Measurements from ENCODE around the gene CYP2S1. TPM values are rescaled to one million over a fixed set of nuclear protein-coding genes. Genes with fewer than 3 reads are reported as not detected.

CYP2S1 gene
- total RNA-seq, 1 donor from 2014 or later: 4.0 TPM

GRCh38 chr19:41220811-41221210, 27.8 kb downstream of the CYP2S1 start:
- H3K4me3 Mint-ChIP-seq (ENCODE audit: low read depth): peak overlapping the region; percentile 37
- H3K4me1 Mint-ChIP-seq (ENCODE audit: low read depth): peaks cover 28% of the 10 kb centered on the region
- H3K9me3 Mint-ChIP-seq (ENCODE audit: low read depth): no peaks in the 10 kb centered on the region
- DNase-seq (ENCODE audit: low spot score, unreplicated experiment): no peak
- H3K36me3 Mint-ChIP-seq (ENCODE audit: insufficient read depth): peaks cover 8% of the 10 kb centered on the region
- TF ChIP-seq, protein P1, sequence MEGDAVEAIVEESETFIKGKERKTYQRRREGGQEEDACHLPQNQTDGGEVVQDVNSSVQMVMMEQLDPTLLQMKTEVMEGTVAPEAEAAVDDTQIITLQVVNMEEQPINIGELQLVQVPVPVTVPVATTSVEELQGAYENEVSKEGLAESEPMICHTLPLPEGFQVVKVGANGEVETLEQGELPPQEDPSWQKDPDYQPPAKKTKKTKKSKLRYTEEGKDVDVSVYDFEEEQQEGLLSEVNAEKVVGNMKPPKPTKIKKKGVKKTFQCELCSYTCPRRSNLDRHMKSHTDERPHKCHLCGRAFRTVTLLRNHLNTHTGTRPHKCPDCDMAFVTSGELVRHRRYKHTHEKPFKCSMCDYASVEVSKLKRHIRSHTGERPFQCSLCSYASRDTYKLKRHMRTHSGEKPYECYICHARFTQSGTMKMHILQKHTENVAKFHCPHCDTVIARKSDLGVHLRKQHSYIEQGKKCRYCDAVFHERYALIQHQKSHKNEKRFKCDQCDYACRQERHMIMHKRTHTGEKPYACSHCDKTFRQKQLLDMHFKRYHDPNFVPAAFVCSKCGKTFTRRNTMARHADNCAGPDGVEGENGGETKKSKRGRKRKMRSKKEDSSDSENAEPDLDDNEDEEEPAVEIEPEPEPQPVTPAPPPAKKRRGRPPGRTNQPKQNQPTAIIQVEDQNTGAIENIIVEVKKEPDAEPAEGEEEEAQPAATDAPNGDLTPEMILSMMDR (IDR thresholded peaks at IDR 0.05; ENCODE audit: unreplicated experiment): no peak
- H3K27me3 Mint-ChIP-seq: peaks cover 32% of the 10 kb centered on the region
- H3K27ac Mint-ChIP-seq: no peak overlapping the region

DNA sequence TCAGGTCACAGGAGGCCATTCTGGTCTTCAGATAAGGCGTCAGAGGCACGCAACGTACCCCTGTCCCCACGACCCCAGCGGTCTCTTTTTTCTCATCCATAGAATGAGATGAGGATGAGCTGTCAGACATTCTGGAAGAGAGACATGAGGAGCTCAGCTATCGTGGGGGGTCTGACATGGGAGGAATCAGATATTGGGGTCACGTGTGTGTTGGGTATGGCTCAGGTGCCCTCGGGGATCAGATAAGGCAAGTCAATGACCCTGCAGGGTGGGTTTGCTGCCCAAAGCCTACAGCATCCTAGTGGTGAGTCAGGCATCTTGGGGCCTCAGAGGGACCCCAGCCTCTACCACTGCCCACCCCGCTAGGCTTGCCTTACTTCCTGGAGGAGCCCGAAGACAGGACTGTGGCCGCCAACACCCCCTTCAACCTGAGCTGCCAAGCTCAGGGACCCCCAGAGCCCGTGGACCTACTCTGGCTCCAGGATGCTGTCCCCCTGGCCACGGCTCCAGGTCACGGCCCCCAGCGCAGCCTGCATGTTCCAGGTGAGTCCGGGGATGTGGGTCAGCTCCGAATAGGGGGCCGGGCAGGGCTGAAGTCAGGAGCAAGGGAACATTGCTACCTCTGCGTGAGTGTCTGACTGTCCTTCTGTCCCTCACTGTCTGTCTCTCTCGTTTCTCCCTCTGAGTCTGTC, 28.6 kb downstream of the CYP2S1 start:
- Mint-ChIP-seq H3K36me3 (ENCODE audit: insufficient read depth) (peaks cover 8% of the 10 kb centered on the region), H3K4me3 (ENCODE audit: low read depth) (no peak overlapping the region), H3K27ac (peak overlapping the region; percentile 6), H3K27me3 (peaks cover 33% of the 10 kb centered on the region), H3K4me1 (ENCODE audit: low read depth) (peaks cover 32% of the 10 kb centered on the region), H3K9me3 (ENCODE audit: low read depth) (no peaks in the 10 kb centered on the region)
- DNase-seq (ENCODE audit: low spot score, unreplicated experiment): no peak
- TF ChIP-seq, protein P1 (IDR thresholded peaks at IDR 0.05; ENCODE audit: unreplicated experiment): no peak

DNA sequence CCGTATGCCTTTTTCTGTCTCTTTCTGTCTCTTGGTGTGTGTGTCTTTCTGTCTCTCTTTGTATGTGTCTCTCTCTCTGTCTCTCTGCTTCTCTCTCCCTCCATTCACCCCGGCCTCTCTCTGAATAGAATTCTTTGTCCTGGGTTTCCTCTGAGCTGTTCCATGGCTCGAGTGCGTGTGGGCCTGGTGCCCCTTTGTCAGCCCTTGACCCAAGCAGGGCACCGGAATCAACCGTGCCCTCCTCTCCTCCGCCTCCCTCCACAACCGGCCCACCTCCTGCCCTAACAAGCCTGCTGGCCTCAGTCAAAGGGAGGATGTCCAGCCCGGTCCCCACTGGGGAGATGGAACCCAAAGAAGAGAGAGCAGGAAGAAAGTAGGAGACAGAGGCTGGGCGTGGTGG, 29.2 kb downstream of the CYP2S1 start:
- TF ChIP-seq, protein P1 (IDR thresholded peaks at IDR 0.05; ENCODE audit: unreplicated experiment): no peak
- peaks cover 33% of the 10 kb centered on the region for H3K4me1 Mint-ChIP-seq (ENCODE audit: low read depth)
- H3K27me3 Mint-ChIP-seq: peaks cover 30% of the 10 kb centered on the region
- H3K4me3 Mint-ChIP-seq (ENCODE audit: low read depth): no peak overlapping the region
- H3K9me3 Mint-ChIP-seq (ENCODE audit: low read depth): no peaks in the 10 kb centered on the region
- H3K27ac Mint-ChIP-seq: peak overlapping the region; percentile 6
- peaks cover 8% of the 10 kb centered on the region for H3K36me3 Mint-ChIP-seq (ENCODE audit: insufficient read depth)
- no peak for DNase-seq (ENCODE audit: low spot score, unreplicated experiment)

GRCh38 chr19:41223431-41224234, 30.6 kb downstream of the CYP2S1 start:
- peaks cover 29% of the 10 kb centered on the region for H3K4me1 Mint-ChIP-seq (ENCODE audit: low read depth)
- peaks cover 8% of the 10 kb centered on the region for H3K36me3 Mint-ChIP-seq (ENCODE audit: insufficient read depth)
- no peaks in the 10 kb centered on the region for H3K9me3 Mint-ChIP-seq (ENCODE audit: low read depth)
- peaks cover 30% of the 10 kb centered on the region for H3K27me3 Mint-ChIP-seq
- H3K27ac Mint-ChIP-seq: peak overlapping the region; percentile 5
- DNase-seq (ENCODE audit: low spot score, unreplicated experiment): no peak
- TF ChIP-seq, protein P1 (IDR thresholded peaks at IDR 0.05; ENCODE audit: unreplicated experiment): no peak
- no peak overlapping the region for H3K4me3 Mint-ChIP-seq (ENCODE audit: low read depth)

- Mint-ChIP-seq H3K27ac (no peak overlapping the region), H3K9me3 (ENCODE audit: low read depth) (no peaks in the 10 kb centered on the region), H3K4me1 (ENCODE audit: low read depth) (peaks cover 23% of the 10 kb centered on the region), H3K4me3 (ENCODE audit: low read depth) (no peak overlapping the region), H3K36me3 (ENCODE audit: insufficient read depth) (peaks cover 8% of the 10 kb centered on the region), H3K27me3 (peaks cover 27% of the 10 kb centered on the region)
- no peak for DNase-seq (ENCODE audit: low spot score, unreplicated experiment)
- TF ChIP-seq, protein P1 (IDR thresholded peaks at IDR 0.05; ENCODE audit: unreplicated experiment): no peak
Measured at GRCh38 chr19:41224632-41225031, 31.6 kb downstream of the CYP2S1 start.

Measured in progenitor cell of endocrine pancreas (in vitro differentiated cells).